Testis (tissue), 3 donors: ENCODE data around the gene P3H1. TPM values are rescaled to one million over a fixed set of nuclear protein-coding genes. Genes with fewer than 3 reads are reported as not detected.

Experiments used
- DNase-seq: peaks from one replicate; pipeline ENCODE4 v3.0.0-alpha.2; 2019
- H3K27ac ChIP-seq, 2 donors: fragments of 200-600 bp; sonication (generic); one replicate each; pipeline ENCODE4 v1.5.1; 2019
- H3K27me3 ChIP-seq: fragments of 200-600 bp; sonication (generic); one replicate; pipeline ENCODE4 v1.5.1; 2019
- H3K36me3 ChIP-seq: fragments of 200-600 bp; sonication (generic); one replicate; pipeline ENCODE4 v1.5.1; 2017; ENCODE audit warnings: low read depth; ENCODE audit errors: missing control alignments
- H3K4me1 ChIP-seq: fragments of 200-600 bp; sonication (generic); one replicate; pipeline ENCODE4 v1.5.1; 2019
- H3K4me3 ChIP-seq, 2 donors: fragments of 200-600 bp; sonication (generic); one replicate each; pipeline ENCODE4 v1.5.1; 2017 to 2019
- H3K9me3 ChIP-seq: fragments of 200-600 bp; sonication (generic); one replicate; pipeline ENCODE4 v1.5.1; 2017
- CTCF ChIP-seq, 3 experiments: fragments of 450-650 bp in 2 of 3; fragments of 200-600 bp in 1 of 3; sonication (generic) in 1 of 3; IDR thresholded peaks; one replicate each; pipeline ENCODE4 v1.5.1; 2016 to 2019; ENCODE audit warnings: antibody characterized with exemption in 3 of 3, mild to moderate bottlenecking in 2 of 3, moderate library complexity in 1 of 3
- POLR2A ChIP-seq: fragments of 450-650 bp; IDR thresholded peaks from one replicate; pipeline ENCODE4 v1.6.1; 2017; ENCODE audit warnings: antibody characterized with exemption, mild to moderate bottlenecking, moderate library complexity
- WGBS, 2 donors: methylation state at CpG; one replicate each; pipeline ENCODE4 v1.1.5; 2018; 5-methylcytosine and 5-hydroxymethylcytosine counted together
- intact Hi-C: fragments of 100-400 bp; cut with DNase I; formaldehyde crosslinking; loops from one replicate; pipeline ENCODE4 v1.15.1; 2023; ENCODE audit warnings: low total_unique reads
- polyA plus RNA-seq: library from polyadenylated mRNA; stranded (reverse); fragments of 350-450 nt; fragmentation: Illumina TruSeq; extraction: RNeasy Lipid Tissue Mini Kit (QIAGEN cat#74804); gene quantifications from one replicate; pipeline ENCODE4 v1.2.3, GENCODE V29; 2014; ENCODE audit warnings: low read depth, low replicate concordance; ENCODE audit not compliant: insufficient read depth
- total RNA-seq, 2 donors: library from RNA; depleted of rRNA; stranded (reverse); fragments of >200 nt; gene quantifications; one replicate each; pipeline ENCODE4 v1.2.3, GENCODE V29; 2016

The P3H1 gene
- total and polyA plus RNA-seq, 3 donors from 2014 or later, result 60.8 to 73.8 (median 66.1) TPM

- Histone ChIP-seq H3K36me3 (no peaks in the 10 kb centered on the region), H3K4me3 (no peak overlapping the region), H3K27me3 (no peaks in the 10 kb centered on the region), H3K9me3 (no peaks in the 10 kb centered on the region), H3K4me1 (no peaks in the 10 kb centered on the region), H3K27ac (no peak overlapping the region)
- intact Hi-C loops, result no loop called here
- 91% methylated on average over 4 of the region's 4 CpGs for WGBS, 2 donors
- DNase-seq, result no peak
- no peak for TF ChIP-seq POLR2A
- no peak for TF ChIP-seq CTCF (IDR thresholded peaks at IDR 0.05)
These were observed 68.6 kb downstream of the P3H1 start for GRCh38 chr1:42698081-42698813.

Other genes with a start within 250 kb of the P3H1 start
- 10 to 100 TPM; 38.7 to 40.0 TPM for gene PPIH, start 108.6 kb downstream of the P3H1 start, total RNA-seq
- gene PPIH, start 108.6 kb downstream of the P3H1 start, polyA plus RNA-seq, result 39.6 TPM
- gene YBX1, start 84.6 kb downstream of the P3H1 start, total RNA-seq, result 100 to 1,000 TPM; 798 to 982 TPM
- gene YBX1, start 84.6 kb downstream of the P3H1 start, polyA plus RNA-seq, result 2,470 TPM
- gene CLDN19, start 26.8 kb downstream of the P3H1 start, total RNA-seq, result under 1 TPM; 0.19 to 0.24 TPM
- 0.12 TPM for gene CLDN19, start 26.8 kb downstream of the P3H1 start, polyA plus RNA-seq
- gene C1orf50, start 221 bp upstream of the P3H1 start, total RNA-seq, result 10 to 100 TPM in 1 of 2 donors, 1 to 10 TPM in 1; 9.4 to 10.2 TPM
- 21.8 TPM for gene C1orf50, start 221 bp upstream of the P3H1 start, polyA plus RNA-seq
- 1 to 10 TPM in 1 of 2 donors, under 1 TPM in 1; 0.68 to 1.6 TPM for gene TMEM269, start 18.0 kb upstream of the P3H1 start, total RNA-seq
- gene TMEM269, start 18.0 kb upstream of the P3H1 start, polyA plus RNA-seq, result 3.5 TPM
- 10 to 100 TPM; 10.6 to 14.0 TPM for gene ERMAP, start 50.1 kb upstream of the P3H1 start, total RNA-seq
- 11.7 TPM for gene ERMAP, start 50.1 kb upstream of the P3H1 start, polyA plus RNA-seq
- 10 to 100 TPM; 36.2 to 47.9 TPM for gene SVBP, start 50.4 kb upstream of the P3H1 start, total RNA-seq
- gene SVBP, start 50.4 kb upstream of the P3H1 start, polyA plus RNA-seq, result 86.0 TPM
- gene ZNF691, start 79.6 kb upstream of the P3H1 start, total RNA-seq, result 10 to 100 TPM; 16.7 to 17.3 TPM
- 12.9 TPM for gene ZNF691, start 79.6 kb upstream of the P3H1 start, polyA plus RNA-seq
- gene SLC2A1, start 191.8 kb upstream of the P3H1 start, total RNA-seq, result 10 to 100 TPM; 36.9 to 38.3 TPM
- 19.4 TPM for gene SLC2A1, start 191.8 kb upstream of the P3H1 start, polyA plus RNA-seq